ENCODE measurements around the gene USP36. TPM values are rescaled to one million over a fixed set of nuclear protein-coding genes. Genes with fewer than 3 reads are reported as not detected.

USP36 gene
- total RNA-seq, 2 donors from 2014 or later: 57.1 to 62.5 TPM

- peak overlapping the region; percentile 88 for H3K27ac Mint-ChIP-seq
- no peak overlapping the region for H3K4me3 Mint-ChIP-seq
- no peaks in the 10 kb centered on the region for H3K27me3 Mint-ChIP-seq (ENCODE audit: insufficient read depth)
- Histone ChIP-seq H3K4me1 (ENCODE audit: control insufficient read depth, insufficient read depth, low read length) (peaks cover 6% of the 10 kb centered on the region), H3K4me3 (ENCODE audit: low read length) (no peak overlapping the region), H3K27ac (ENCODE audit: low read depth, low read length) (peak overlapping the region; percentile 94), H3K36me3 (ENCODE audit: control insufficient read depth, insufficient read depth, low read length) (no peaks in the 10 kb centered on the region), H3K27me3 (ENCODE audit: control insufficient read depth, insufficient read depth, low read length, poor library complexity, severe bottlenecking) (no peaks in the 10 kb centered on the region), H3K9me3 (ENCODE audit: control insufficient read depth, low read length) (no peaks in the 10 kb centered on the region), H3K9ac (ENCODE audit: extremely low read depth, low read length, poor library complexity, severe bottlenecking) (no peak overlapping the region)
- 94 to 97% methylated on average over 17 to 24 of the region's 24 CpGs for whole genome bisulfite sequencing, 2 experiments (ENCODE audit: insufficient coverage in 1 of 2, insufficient read length in 1 of 2)
- H3K36me3 Mint-ChIP-seq (ENCODE audit: low read depth): no peaks in the 10 kb centered on the region
- TF ChIP-seq CTCF (conservative IDR thresholded peaks at IDR 0.05): no peak
- no peak for DNase-seq
- H3K9me3 Mint-ChIP-seq: no peaks in the 10 kb centered on the region
- peaks cover 14% of the 10 kb centered on the region for H3K4me1 Mint-ChIP-seq
Measured at GRCh38 chr17:78884876-78885667, 44.5 kb upstream of the USP36 start.

GRCh38 chr17:78884148-78884825 lies 43.7 kb upstream of the USP36 start:
- H3K4me3 ChIP-seq (ENCODE audit: low read length): no peak overlapping the region
- H3K4me3 Mint-ChIP-seq: peak overlapping the region; percentile 29
- DNase-seq: peak; percentile 79
- H3K27ac ChIP-seq (ENCODE audit: low read depth, low read length): peak overlapping the region; percentile 94
- no peak for TF ChIP-seq CTCF (conservative IDR thresholded peaks at IDR 0.05)
- no peaks in the 10 kb centered on the region for H3K36me3 ChIP-seq (ENCODE audit: control insufficient read depth, insufficient read depth, low read length)
- peak overlapping the region; percentile 88 for H3K27ac Mint-ChIP-seq
- H3K36me3 Mint-ChIP-seq (ENCODE audit: low read depth): no peaks in the 10 kb centered on the region
- H3K4me1 ChIP-seq (ENCODE audit: control insufficient read depth, insufficient read depth, low read length): peaks cover 6% of the 10 kb centered on the region
- no peak overlapping the region for H3K9ac ChIP-seq (ENCODE audit: extremely low read depth, low read length, poor library complexity, severe bottlenecking)
- no peaks in the 10 kb centered on the region for H3K9me3 Mint-ChIP-seq
- peaks cover 15% of the 10 kb centered on the region for H3K4me1 Mint-ChIP-seq
- H3K9me3 ChIP-seq (ENCODE audit: control insufficient read depth, low read length): no peaks in the 10 kb centered on the region
- no peaks in the 10 kb centered on the region for H3K27me3 ChIP-seq (ENCODE audit: control insufficient read depth, insufficient read depth, low read length, poor library complexity, severe bottlenecking)
- H3K27me3 Mint-ChIP-seq (ENCODE audit: insufficient read depth): no peaks in the 10 kb centered on the region
- WGBS, 2 experiments (ENCODE audit: insufficient coverage in 1 of 2, insufficient read length in 1 of 2): 59 to 72% methylated on average over 13 to 20 of the region's 20 CpGs

GRCh38 chr17:78883533-78884131 lies 43.0 kb upstream of the USP36 start:
- Histone ChIP-seq H3K27ac (ENCODE audit: low read depth, low read length) (peak overlapping the region; percentile 94), H3K4me3 (ENCODE audit: low read length) (no peak overlapping the region), H3K27me3 (ENCODE audit: control insufficient read depth, insufficient read depth, low read length, poor library complexity, severe bottlenecking) (no peaks in the 10 kb centered on the region), H3K4me1 (ENCODE audit: control insufficient read depth, insufficient read depth, low read length) (peaks cover 6% of the 10 kb centered on the region), H3K36me3 (ENCODE audit: control insufficient read depth, insufficient read depth, low read length) (no peaks in the 10 kb centered on the region), H3K9me3 (ENCODE audit: control insufficient read depth, low read length) (no peaks in the 10 kb centered on the region), H3K9ac (ENCODE audit: extremely low read depth, low read length, poor library complexity, severe bottlenecking) (no peak overlapping the region)
- no peak for TF ChIP-seq CTCF (conservative IDR thresholded peaks at IDR 0.05)
- WGBS, 2 experiments (ENCODE audit: insufficient coverage in 1 of 2, insufficient read length in 1 of 2): 26 to 45% methylated on average over 21 to 24 of the region's 24 CpGs
- Mint-ChIP-seq H3K36me3 (ENCODE audit: low read depth) (no peaks in the 10 kb centered on the region), H3K27ac (peak overlapping the region; percentile 88), H3K4me3 (peak overlapping the region; percentile 29), H3K27me3 (ENCODE audit: insufficient read depth) (no peaks in the 10 kb centered on the region), H3K4me1 (peaks cover 15% of the 10 kb centered on the region), H3K9me3 (no peaks in the 10 kb centered on the region)
- peak; percentile 92 for DNase-seq
